OCI-LY3 (cell line): Measurements from ENCODE around the gene PHF21B.

Source experiments
- EZH2phosphoT487 ChIP-seq: fragments of 200-600 bp; shearing (Covaris generic); IDR thresholded peaks from 2 replicates; pipeline ENCODE4 v1.6.1; 2018; ENCODE audit warnings: antibody characterized with exemption, mixed run types, low read depth
- TF ChIP-seq, protein P1 (sequence below): fragments of 200-600, 300-600 bp; sonication (generic); IDR thresholded peaks from 2 replicates; pipeline ENCODE4 v1.5.1; 2014; ENCODE audit warnings: antibody characterized with exemption, low read length, low read depth

DNA sequence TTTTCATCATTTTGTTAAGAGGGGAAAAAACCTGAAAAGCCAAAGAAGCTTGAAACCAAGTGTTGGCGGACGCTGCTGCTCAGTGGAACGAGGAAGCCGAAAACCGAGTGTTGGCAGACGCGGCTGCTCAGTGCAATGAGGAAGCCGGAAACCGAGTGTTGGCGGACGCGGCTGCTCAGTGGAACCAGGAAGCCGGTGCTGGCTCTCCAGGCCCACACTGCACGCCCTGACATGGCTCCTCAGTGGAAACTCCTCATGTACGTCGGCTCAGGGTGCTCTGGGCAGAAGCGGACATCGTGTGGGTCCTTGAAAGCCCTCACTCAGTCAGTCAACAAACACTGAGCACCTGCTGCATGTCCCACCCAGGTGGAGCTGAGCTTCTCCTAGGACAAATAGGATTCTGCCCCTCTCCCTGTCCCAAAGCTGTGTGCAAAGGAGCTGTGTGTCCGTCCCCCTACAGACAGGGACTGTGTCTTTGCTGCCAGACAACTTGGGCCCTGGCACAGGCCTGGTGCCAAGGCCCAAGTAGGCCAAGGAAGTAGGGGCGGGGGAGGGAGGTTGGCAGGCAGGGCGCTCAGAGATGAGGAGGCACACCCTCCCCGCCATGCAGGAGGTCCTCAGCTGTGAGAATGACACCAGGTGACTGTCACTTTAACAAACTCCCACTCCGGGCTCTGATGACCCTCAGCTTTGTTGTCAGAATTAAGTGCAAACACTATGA, 37.3 kb downstream of the PHF21B start:
- no peak for TF ChIP-seq EZH2phosphoT487
- TF ChIP-seq, protein P1, sequence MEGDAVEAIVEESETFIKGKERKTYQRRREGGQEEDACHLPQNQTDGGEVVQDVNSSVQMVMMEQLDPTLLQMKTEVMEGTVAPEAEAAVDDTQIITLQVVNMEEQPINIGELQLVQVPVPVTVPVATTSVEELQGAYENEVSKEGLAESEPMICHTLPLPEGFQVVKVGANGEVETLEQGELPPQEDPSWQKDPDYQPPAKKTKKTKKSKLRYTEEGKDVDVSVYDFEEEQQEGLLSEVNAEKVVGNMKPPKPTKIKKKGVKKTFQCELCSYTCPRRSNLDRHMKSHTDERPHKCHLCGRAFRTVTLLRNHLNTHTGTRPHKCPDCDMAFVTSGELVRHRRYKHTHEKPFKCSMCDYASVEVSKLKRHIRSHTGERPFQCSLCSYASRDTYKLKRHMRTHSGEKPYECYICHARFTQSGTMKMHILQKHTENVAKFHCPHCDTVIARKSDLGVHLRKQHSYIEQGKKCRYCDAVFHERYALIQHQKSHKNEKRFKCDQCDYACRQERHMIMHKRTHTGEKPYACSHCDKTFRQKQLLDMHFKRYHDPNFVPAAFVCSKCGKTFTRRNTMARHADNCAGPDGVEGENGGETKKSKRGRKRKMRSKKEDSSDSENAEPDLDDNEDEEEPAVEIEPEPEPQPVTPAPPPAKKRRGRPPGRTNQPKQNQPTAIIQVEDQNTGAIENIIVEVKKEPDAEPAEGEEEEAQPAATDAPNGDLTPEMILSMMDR: no peak
